Measurements from ENCODE around the gene FAU.

- TF ChIP-seq CTCF (IDR thresholded peaks at IDR 0.05): no peak
- TF ChIP-seq EP300 (IDR thresholded peaks at IDR 0.05): no peak
- TF ChIP-seq POLR2A (IDR thresholded peaks at IDR 0.05; ENCODE audit: low read depth): no peak
- no peak for TF ChIP-seq POLR2AphosphoS5 (IDR thresholded peaks at IDR 0.05)
Measured at GRCh38 chr11:65130631-65131416, 8.9 kb upstream of the FAU start.

Data from esophagus muscularis mucosa (tissue), 4 donors.